Astrocyte of the spinal cord (primary cell): ENCODE measurements around the gene CREB3.

Experiments used
- DNase-seq: peaks from one replicate; pipeline ENCODE4 v3.0.0; 2011; ENCODE audit warnings: low read depth, low spot score
- H3K4me3 ChIP-seq: 2 replicates; pipeline ENCODE4 v1.5.1; 2011; ENCODE audit warnings: low read depth, mild to moderate bottlenecking, low read length, moderate library complexity
- CTCF ChIP-seq: IDR thresholded peaks from 2 replicates; pipeline ENCODE4 v1.5.1; 2012; ENCODE audit warnings: low read depth, mild to moderate bottlenecking, low read length, inconsistent platforms
- in situ Hi-C: cut with HindIII; loops from 2 replicates; pipeline ENCODE4 v1.10.0; 2017; ENCODE audit warnings: low sequenced_read_pairs

CREB3 gene

GRCh38 chr9:35732185-35732799, at the start of gene CREB3, which contains the start of gene TLN1:
TSS of gene CREB3 (plus strand) at chr9:35732666. CDS start at chr9:35732773, 107 bp downstream.
TSS of gene TLN1 (minus strand) at chr9:35732195. CDS start at chr9:35725694, 6,501 bp downstream.
- no peak for TF ChIP-seq CTCF
- DNase-seq: peak; percentile 100
- peak within 1 kb of the TSS; percentile 93 for H3K4me3 ChIP-seq
- in situ Hi-C loops: no loop called here

DNA sequence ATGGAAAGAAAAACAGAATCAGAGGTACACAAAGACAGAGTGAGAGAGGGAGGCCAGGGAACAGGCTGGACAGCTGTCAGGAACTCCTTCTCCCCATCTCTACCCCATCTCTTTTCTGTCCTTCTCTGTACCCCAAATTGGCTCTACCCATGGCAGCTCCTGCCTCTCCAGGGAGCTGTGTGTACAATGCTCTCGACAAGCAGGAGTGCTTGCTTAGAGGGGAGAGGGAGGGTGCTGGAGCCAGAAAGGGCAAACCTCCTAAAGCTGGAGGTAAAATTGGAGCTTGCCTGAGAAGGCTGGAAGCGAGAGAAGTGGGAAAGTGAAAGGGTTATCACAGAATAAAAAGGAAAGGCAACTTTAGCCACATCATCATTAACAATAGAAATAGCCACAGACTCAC, 49.1 kb upstream of the CREB3 start:
- no peak for DNase-seq
- no peak overlapping the region for H3K4me3 ChIP-seq
- in situ Hi-C loops: no loop called here
- no peak for TF ChIP-seq CTCF

DNA sequence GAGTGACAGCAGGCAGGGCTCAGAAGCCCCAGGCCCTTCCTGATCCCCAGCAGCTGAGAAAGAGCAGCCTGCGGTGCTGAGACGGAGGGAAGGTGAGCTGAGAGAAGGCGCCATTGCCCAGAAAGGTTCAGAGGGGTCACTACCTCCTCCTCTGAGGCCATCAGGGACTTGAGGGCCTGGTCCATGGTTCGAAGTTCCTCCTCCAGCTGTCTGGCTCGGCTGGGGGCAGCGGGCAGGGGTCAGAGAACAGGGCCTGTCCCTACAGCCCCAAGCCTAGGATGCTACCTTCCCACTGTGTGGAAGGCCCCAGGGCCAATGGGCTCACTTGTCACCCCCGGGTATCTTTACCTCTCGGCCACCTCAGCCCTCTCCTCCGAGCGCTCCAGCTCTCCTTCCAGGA, 47.5 kb upstream of the CREB3 start:
- no peak for DNase-seq
- TF ChIP-seq CTCF: no peak
- in situ Hi-C loops: no loop called here
- H3K4me3 ChIP-seq: no peak overlapping the region

DNA sequence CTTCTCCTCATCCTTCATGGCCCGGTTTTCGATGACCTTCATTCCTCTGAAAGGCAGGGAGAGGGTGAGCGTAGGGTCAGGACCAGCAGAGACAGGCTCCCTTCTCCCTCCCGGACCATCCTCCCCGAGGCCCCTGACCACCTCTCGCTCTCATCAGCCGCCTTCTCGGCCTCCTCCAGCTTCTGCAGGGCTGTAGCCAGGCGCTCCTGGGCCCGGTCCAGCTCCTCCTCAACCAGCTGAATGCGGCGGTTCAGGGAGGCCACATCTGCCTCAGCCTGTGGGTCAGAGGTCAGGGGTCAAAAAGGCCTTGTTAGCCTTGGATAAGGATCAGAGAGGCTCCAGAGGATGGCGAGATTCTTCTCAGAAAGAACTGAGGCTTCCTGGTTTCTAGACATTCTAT, 47.0 kb upstream of the CREB3 start:
- TF ChIP-seq CTCF: no peak
- in situ Hi-C loops: no loop called here
- H3K4me3 ChIP-seq: no peak overlapping the region
- DNase-seq: no peak

DNA sequence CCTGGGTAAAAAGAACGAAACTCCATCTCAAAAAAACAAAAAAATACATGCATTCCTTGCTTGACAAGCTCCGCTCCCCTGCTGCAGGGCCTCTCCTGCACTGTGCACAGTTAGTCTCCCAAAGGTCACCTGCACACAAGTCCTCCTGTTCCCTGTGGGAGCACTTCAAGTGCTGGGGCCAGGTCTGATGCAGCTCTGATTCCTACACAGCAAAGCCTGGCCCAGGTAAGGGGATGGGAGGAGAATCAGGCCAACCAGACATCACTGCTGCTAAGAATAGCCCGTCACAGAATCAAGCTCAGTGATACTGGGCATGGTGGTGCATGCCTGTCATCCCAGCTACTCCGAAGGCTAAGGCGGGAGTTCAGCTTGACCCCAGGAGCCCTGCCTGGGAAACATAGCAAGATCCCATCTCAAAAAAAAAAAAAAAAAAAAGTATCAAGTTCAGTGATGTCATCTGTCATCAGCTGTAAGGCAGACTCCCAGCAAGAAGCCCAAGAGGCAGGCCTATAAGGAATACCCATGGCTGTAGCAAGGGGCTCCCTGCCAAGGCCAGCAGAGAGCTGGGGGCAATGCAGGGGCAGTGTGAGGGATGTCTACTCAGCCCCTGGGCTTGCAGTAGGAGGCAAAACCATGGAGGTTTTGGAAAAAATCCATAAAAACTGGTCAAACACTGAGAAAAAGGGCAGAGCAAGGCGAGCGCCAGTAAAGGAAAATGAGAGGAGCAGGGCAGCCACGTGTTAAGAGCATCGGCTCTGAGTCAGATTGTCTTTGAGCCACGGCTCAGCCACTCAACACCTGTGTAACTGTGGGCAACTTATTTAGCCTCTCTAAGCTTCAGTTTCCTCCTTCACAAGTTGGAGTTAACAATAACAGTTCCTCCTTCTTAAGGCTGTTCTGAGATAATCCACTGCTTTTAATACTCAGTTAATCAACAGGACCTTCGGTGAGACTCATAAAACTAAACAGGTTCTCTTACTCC, 46.0 kb upstream of the CREB3 start:
- in situ Hi-C loops: no loop called here
- TF ChIP-seq CTCF: no peak
- DNase-seq: peak; percentile 69
- peak overlapping the region; percentile 87 for H3K4me3 ChIP-seq

DNA sequence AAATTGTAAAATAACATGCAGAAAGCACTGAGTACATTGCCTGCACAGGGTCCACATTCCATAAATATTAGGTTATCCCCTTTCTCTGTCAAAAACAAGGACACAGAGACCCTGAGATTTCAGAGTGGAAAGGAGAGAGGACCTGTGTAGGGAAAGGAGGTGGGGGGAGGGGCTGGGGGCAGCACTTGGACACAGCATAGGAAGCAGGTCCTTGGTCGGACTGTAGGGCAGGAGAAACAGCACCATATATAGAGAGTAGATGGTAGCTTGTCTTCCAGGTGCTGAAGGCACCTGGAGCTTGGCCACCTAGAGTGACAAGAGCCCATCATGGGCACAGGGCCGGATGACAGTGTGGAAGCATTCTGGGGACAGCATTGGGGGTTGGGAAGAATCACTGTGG, 45.2 kb upstream of the CREB3 start:
- TF ChIP-seq CTCF: no peak
- in situ Hi-C loops: no loop called here
- DNase-seq: no peak
- peak overlapping the region; percentile 87 for H3K4me3 ChIP-seq
